Esophagus squamous epithelium (tissue), 5 donors: ENCODE results near the gene PODNL1. TPM values are rescaled to one million over a fixed set of nuclear protein-coding genes. Genes with fewer than 3 reads are reported as not detected.
A peak's percentile ranks its signal among the peaks of the same experiment; 100 is the strongest.

ENCODE experiments used
- DNase-seq: peaks from one replicate; lab custom pipeline; 2025; lab: John Stamatoyannopoulos, UW
- H3K27ac ChIP-seq, 4 donors: fragments of 200-600 bp; sonication (generic); one replicate each; pipeline ENCODE4 v1.5.1; 2016 to 2019; ENCODE audit warnings: mild to moderate bottlenecking in 1 of 4
- H3K27me3 ChIP-seq, 4 donors: fragments of 200-600 bp; sonication (generic); 1 replicate in 3 of 4; 2 replicates in 1 of 4; pipeline versions ENCODE4 v1.5.1 to v1.6.0; 2017 to 2021; ENCODE audit warnings: antibody characterized with exemption in 1 of 4
- H3K36me3 ChIP-seq, 3 donors: fragments of 200-600 bp; sonication (generic); one replicate each; pipeline ENCODE4 v1.5.1; 2016 to 2019
- H3K4me1 ChIP-seq, 3 donors: fragments of 200-600 bp; sonication (generic); one replicate each; pipeline ENCODE4 v1.5.1; 2017 to 2019
- H3K4me3 ChIP-seq, 4 donors: fragments of 200-600 bp; sonication (generic); 1 replicate in 3 of 4; 2 replicates in 1 of 4; pipeline ENCODE4 v1.5.1; 2016 to 2019; ENCODE audit warnings: mild to moderate bottlenecking in 2 of 4, moderate library complexity in 1 of 4
- H3K9me3 ChIP-seq, 3 donors: fragments of 200-600 bp; sonication (generic); one replicate each; pipeline ENCODE4 v1.5.1; 2016 to 2019
- POLR2A ChIP-seq, 4 donors: fragments of 450-650 bp; IDR thresholded peaks; one replicate each; pipeline ENCODE4 v1.6.1; 2017; ENCODE audit warnings: antibody characterized with exemption in 4 of 4, mild to moderate bottlenecking in 4 of 4, moderate library complexity in 3 of 4
- WGBS, 2 donors: methylation state at CpG; one replicate each; pipeline ENCODE4 v1.1.5; 2018; 5-methylcytosine and 5-hydroxymethylcytosine counted together
- intact Hi-C: fragments of 100-400 bp; cut with DNase I; formaldehyde crosslinking; loops from one replicate; pipeline ENCODE4 v1.15.0; 2022
- total RNA-seq, 4 donors: library from RNA; depleted of rRNA; stranded (reverse); fragments of >200 nt; gene quantifications; one replicate each; pipeline ENCODE4 v1.1.0, GENCODE V29; 2016
- TF ChIP-seq, protein P1 (sequence below), 6 experiments: fragments of 450-650 bp in 4 of 6; fragments of 200-600 bp in 2 of 6; sonication (generic) in 2 of 6; IDR thresholded peaks; one replicate each; pipeline ENCODE4 v1.5.1; 2016 to 2019; ENCODE audit warnings: antibody characterized with exemption in 6 of 6, mild to moderate bottlenecking in 4 of 6, moderate library complexity in 4 of 6
- donor health status: DM: yes; HTN: yes; CAD: no.

The PODNL1 gene
- total RNA-seq, 4 donors from 2014 or later: 2.3 to 8.0 (median 3.3) TPM

DNA sequence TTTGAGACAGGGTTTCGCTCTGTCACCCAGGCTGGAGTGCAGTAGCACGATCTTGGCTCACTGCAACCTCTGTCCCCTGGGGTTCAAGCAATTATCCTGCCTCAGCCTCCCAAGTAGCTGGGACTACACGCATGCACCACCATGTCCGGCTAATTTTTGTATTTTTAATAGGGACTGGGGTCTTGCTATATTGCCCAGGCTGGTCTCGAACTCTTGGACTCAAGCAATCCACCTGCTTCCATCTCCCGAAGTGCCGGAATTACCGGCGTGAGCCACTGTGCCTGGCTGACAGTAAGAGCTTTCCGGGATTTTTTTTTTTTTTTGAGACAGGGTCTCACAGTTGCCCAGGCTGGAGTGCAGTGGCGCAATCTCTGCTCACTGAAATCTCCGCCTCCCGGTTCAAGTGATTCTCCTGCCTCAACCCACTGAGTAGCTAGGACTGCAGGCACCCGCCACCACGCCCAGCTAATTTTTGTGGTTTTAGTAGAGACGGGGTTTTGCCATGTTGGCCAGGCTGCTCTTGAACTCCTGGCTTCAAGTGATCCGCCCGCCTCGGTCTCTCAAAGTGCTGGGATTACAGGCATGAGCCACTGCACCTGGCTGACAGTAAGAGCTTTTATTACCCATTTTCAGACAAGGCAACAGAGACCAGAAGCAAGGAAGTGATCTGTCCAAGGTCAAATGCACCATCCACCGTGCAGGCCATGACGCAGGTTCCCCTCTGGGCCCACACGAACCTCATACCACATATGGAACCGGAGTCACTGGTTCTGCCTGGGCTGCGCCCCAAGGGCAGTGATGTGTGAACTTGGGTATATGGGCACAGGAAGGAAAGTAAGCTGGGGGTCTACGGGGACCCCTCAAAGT lies 46.9 kb upstream of the PODNL1 start:
- intact Hi-C loops: no loop called here
- Histone ChIP-seq H3K27ac (peak overlapping the region; percentile 74 to 93 (median 84)), H3K4me3 (no peak overlapping the region), H3K4me1 (peaks cover 11 to 43% (median 18%) of the 10 kb centered on the region in 3 donors), H3K27me3 (no peaks in the 10 kb centered on the region), H3K36me3 (peaks cover 0 to 65% (median 5%) of the 10 kb centered on the region in 3 donors), H3K9me3 (no peaks in the 10 kb centered on the region)
- WGBS, 2 donors: 77 to 81% methylated on average over 15 to 25 of the region's 25 CpGs
- no peak for DNase-seq
- no peak for TF ChIP-seq POLR2A (IDR thresholded peaks at IDR 0.05)
- TF ChIP-seq, protein P1, sequence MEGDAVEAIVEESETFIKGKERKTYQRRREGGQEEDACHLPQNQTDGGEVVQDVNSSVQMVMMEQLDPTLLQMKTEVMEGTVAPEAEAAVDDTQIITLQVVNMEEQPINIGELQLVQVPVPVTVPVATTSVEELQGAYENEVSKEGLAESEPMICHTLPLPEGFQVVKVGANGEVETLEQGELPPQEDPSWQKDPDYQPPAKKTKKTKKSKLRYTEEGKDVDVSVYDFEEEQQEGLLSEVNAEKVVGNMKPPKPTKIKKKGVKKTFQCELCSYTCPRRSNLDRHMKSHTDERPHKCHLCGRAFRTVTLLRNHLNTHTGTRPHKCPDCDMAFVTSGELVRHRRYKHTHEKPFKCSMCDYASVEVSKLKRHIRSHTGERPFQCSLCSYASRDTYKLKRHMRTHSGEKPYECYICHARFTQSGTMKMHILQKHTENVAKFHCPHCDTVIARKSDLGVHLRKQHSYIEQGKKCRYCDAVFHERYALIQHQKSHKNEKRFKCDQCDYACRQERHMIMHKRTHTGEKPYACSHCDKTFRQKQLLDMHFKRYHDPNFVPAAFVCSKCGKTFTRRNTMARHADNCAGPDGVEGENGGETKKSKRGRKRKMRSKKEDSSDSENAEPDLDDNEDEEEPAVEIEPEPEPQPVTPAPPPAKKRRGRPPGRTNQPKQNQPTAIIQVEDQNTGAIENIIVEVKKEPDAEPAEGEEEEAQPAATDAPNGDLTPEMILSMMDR (IDR thresholded peaks at IDR 0.05): no peak

DNA sequence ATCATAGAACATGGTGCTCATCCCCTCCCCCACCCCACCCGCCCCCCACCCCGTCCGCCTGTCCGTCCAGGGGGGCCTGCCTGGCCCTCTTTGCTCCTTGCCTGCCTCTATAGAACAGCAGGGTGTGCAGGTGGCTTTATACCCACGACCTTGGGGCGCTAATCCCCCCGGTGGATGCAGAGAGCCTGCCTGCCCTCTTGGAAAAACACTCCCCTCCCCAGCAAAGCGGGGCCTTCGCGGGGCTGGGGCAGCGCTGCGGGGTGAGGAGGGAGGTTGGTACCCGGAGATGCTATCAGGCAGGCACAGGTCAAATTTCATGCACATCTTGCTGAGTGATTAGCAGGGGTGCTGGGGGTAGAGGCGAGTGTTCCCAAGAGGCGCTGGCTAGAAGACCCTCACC lies 46.0 kb upstream of the PODNL1 start:
- Histone ChIP-seq H3K9me3 (no peaks in the 10 kb centered on the region), H3K4me3 (no peak overlapping the region), H3K27me3 (no peaks in the 10 kb centered on the region), H3K27ac (no peak overlapping the region), H3K4me1 (peaks cover 19 to 52% (median 23%) of the 10 kb centered on the region in 3 donors), H3K36me3 (peaks cover 0 to 57% (median 5%) of the 10 kb centered on the region in 3 donors)
- 100% methylated on average over 1 to 2 of the region's 15 CpGs for WGBS, 2 donors
- TF ChIP-seq, protein P1 (IDR thresholded peaks at IDR 0.05): no peak
- TF ChIP-seq POLR2A (IDR thresholded peaks at IDR 0.05): no peak
- intact Hi-C loops: no loop called here
- DNase-seq: no peak

DNA sequence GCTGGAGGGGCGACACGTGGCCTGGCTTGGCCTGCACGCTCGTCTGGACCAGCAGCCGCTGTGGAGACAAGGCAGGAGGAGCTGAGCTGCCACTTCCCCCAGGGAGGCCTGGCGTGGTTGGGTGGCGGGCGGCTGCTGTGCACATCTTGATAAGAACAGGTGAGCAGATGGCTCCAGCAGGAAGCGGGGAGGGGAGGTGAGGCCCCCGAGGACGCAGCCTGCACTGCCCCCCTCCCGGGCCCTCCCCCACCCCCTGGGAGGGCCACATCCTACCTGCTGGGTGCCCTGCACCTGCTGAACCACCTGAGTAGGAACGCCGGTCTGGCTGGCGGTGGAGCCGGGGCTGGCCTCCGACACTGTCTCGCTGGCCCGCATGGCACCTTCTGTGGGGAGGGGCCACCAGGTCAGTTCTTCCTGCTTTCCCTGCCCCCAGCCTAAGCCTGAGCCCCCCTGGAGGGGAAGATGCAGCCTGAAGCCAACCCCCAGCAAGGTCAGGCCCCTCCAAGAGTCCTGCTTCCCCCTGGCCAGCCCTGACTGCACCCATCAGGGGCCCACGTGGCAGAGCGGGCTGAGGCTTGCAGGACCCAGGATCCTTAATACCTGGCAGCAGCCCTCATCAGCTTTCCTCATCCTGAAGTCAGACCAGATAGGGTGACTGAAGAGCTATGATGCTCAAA lies 45.1 kb upstream of the PODNL1 start:
- H3K4me1 ChIP-seq: peaks cover 27 to 60% (median 28%) of the 10 kb centered on the region in 3 donors
- H3K9me3 ChIP-seq: no peaks in the 10 kb centered on the region
- H3K27ac ChIP-seq: peak overlapping the region in 1 of 4 donors; percentile 2
- intact Hi-C loops: no loop called here
- H3K36me3 ChIP-seq: peaks cover 0 to 49% (median 5%) of the 10 kb centered on the region in 3 donors
- WGBS, 2 donors: no CpG with 5 or more reads among the region's 21 CpGs
- TF ChIP-seq, protein P1 (IDR thresholded peaks at IDR 0.05): no peak
- no peak for TF ChIP-seq POLR2A (IDR thresholded peaks at IDR 0.05)
- H3K4me3 ChIP-seq: no peak overlapping the region
- no peaks in the 10 kb centered on the region for H3K27me3 ChIP-seq
- DNase-seq: no peak

DNA sequence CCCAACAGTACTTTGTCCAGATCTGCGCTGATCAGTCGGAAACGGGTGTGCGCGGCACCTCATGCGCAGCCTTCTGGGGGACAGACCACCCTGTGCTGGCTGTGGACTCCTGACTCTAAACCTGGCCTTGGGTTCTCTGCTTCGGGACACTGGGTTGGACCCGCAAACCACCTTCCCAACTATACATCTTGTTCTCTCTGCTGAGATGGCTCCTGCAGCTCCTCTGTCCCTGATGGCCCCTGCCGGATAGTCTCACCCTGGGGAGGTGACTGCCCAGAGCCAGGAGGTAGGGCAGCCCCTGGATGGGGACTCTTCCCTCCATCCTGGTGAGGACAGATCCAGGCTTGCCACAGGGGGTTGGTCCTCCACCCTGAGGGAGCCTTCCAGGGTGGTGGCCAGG lies 44.6 kb upstream of the PODNL1 start:
- peak overlapping the region in 1 of 4 donors; percentile 2 for H3K27ac ChIP-seq
- no peak for DNase-seq
- TF ChIP-seq, protein P1 (IDR thresholded peaks at IDR 0.05): no peak
- no peak for TF ChIP-seq POLR2A (IDR thresholded peaks at IDR 0.05)
- H3K9me3 ChIP-seq: no peaks in the 10 kb centered on the region
- intact Hi-C loops: no loop called here
- H3K27me3 ChIP-seq: no peaks in the 10 kb centered on the region
- no peak overlapping the region for H3K4me3 ChIP-seq
- peaks cover 29 to 60% (median 32%) of the 10 kb centered on the region in 3 donors for H3K4me1 ChIP-seq
- WGBS, 2 donors: 91 to 94% methylated on average over 6 of the region's 9 CpGs
- peaks cover 0 to 45% (median 5%) of the 10 kb centered on the region in 3 donors for H3K36me3 ChIP-seq
